GM21526 (cell line): ENCODE data around the gene OR56B4.
"Not testable (repeated sequence)": the region's sequence is repeated elsewhere in the genome, so short reads cannot be mapped to it uniquely, and the experiment has no call there.

Source experiments
- ATAC-seq: cut with Tn5 transposase; IDR thresholded peaks from one replicate; pipeline ENCODE4 v1.9.1; 2021; ENCODE audit warnings: moderate library complexity; ENCODE audit not compliant: unreplicated experiment, low FRiP score

The OR56B4 gene, protein sequence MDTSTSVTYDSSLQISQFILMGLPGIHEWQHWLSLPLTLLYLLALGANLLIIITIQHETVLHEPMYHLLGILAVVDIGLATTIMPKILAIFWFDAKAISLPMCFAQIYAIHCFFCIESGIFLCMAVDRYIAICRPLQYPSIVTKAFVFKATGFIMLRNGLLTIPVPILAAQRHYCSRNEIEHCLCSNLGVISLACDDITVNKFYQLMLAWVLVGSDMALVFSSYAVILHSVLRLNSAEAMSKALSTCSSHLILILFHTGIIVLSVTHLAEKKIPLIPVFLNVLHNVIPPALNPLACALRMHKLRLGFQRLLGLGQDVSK

GRCh38 chr11:6107384-6107783 lies at the start of gene OR56B4:
Gene OR56B4, plus strand, starts transcription at chr11:6107684. Its CDS starts 95 bp downstream, at chr11:6107779.
- not testable (repeated sequence) for ATAC-seq

DNA sequence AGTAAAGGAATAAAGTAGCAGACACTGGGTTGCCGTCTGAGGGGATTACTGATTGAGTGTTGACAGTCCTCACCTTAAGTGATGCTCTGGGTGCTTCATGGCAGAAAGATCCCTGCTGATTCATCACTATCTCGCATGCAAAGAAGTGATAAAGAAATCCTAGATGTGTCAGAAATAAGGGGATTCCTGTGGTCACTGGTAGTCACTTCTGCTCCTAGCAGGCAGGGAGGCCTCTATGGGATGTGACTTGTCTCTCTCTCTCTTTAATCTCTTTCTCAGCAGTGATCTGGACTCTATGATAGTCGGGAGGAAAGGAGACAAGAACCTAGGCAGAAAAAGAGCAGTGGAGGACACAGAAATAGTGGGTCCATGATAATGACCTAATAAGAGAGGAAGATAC lies 46.0 kb upstream of the OR56B4 start:
- no peak for ATAC-seq

- ATAC-seq, result no peak
These were observed 44.7 kb upstream of the OR56B4 start for GRCh38 chr11:6062691-6063358.

DNA sequence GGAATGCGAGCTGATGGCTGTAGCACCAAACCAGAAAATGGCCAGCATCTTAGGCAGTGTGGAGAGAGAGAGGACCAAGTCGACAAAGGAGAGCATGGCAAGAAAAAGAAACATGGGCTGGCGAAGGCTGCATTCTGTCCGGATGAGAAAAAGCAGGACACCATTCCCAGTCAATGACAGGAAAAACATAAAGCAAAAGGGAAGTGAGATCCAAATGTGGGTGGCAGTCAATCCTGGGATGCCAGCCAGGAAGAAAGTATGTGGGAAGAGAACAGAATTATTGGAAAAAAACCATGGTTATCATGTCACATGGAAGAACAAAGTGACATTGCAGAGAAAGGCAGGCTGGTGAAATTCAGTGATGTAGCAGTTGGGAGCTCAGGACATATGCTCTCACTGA lies 40.0 kb upstream of the OR56B4 start:
- no peak for ATAC-seq

DNA sequence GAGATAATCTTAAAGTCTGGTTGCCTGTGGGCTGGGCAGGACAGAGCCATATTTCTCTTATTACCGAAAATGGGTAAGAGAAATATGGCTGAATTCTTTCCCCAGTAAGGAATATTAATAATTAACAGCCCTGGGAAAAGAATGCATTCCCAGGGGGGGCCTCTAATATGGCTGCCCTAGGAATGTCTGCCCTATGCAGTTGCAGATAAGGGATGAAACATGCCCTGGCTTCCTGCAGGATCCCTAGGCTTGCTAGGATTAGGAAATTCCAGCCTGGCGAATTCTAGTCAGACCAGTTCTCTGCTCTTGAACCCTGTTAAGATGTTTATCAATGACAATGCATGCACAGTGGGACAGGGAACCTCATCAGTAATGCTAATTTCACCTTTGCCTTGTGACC lies 31.0 kb upstream of the OR56B4 start:
- not testable (repeated sequence) for ATAC-seq

DNA sequence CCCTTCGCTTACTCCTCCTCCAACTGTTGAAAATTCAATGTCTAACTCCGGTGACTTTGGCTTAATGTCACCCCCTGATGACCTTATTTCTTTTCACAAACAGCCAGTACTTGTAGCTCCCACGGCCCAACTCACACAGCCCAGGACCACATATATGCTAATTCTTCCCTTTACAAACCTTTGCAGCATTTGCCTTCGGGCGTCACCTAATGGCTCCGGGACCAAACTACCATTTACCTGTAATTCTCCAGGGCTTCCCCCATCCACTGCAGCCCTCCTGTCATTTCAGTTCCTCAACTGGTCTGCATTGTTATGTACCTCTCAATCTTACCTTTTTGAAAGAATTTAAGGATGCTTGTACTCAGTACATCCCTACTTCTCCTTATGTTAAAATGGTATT lies 29.8 kb upstream of the OR56B4 start:
- ATAC-seq, result no peak

GRCh38 chr11:6079463-6079862 lies 28.0 kb upstream of the OR56B4 start:
- no peak for ATAC-seq

DNA sequence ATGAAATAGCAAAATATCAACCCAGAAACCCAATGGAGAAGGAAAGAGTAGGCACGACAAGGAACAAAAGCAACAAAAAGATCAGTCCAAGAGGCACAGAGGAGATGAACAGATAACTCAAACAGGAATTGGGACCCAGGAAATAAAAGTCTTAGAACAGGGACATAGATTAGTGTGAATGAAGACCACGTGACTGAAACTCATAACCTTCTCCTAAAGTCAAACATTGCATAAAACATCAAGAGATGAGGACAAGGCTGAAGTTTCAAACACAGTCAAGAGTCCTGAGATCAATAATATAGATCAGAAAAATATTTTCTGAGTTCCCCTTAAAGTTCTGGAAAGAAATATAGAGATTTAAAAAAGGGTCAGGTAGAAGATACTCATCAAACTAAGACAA lies 24.4 kb upstream of the OR56B4 start:
- ATAC-seq, result no peak

- no peak for ATAC-seq
These were observed 22.9 kb upstream of the OR56B4 start for GRCh38 chr11:6084587-6084986.

GRCh38 chr11:6094186-6094585 lies 13.3 kb upstream of the OR56B4 start:
- ATAC-seq, result no peak

DNA sequence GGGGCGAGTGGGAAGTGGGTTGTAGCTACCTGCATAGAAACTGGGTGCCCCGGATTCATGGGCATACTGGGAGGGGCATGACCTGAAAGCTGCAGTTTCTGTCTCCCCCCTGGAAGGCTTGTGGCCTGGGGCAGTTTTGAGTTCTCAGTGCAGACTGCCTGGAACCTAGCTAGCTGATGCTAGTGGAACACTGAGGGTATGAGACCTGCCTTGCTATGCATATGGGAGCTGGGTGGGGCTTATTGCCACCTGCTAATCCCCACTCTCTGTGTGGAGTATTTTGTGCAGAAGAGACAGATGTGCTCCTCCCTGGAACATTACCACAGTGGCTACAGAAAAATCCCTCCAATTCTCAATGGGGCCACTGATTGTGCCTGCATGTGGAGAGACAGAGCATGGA lies 11.7 kb upstream of the OR56B4 start:
- no peak for ATAC-seq

DNA sequence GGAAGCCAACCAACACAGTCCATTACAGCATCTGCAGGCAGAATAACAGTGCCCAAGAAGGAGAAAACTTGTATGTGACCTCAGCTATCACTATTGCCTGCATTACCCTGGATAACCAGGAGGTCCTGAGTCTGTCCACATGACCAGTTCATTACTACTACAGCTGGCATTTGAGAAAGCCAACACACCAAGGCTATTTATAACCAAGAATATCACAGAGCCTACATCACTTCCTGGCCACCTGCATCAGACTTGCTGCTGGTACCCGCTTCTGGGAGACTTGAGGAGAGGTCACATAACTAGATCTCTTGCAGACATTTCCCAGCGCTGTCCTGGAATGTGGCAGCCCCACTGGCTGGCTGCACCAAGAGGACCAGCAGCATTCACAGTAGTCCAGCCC lies 11.1 kb upstream of the OR56B4 start:
- ATAC-seq, result no peak

GRCh38 chr11:6099577-6099976 lies 7.9 kb upstream of the OR56B4 start:
- ATAC-seq, result no peak

GRCh38 chr11:6110011-6110410 lies 2.5 kb downstream of the OR56B4 start:
- no peak for ATAC-seq

DNA sequence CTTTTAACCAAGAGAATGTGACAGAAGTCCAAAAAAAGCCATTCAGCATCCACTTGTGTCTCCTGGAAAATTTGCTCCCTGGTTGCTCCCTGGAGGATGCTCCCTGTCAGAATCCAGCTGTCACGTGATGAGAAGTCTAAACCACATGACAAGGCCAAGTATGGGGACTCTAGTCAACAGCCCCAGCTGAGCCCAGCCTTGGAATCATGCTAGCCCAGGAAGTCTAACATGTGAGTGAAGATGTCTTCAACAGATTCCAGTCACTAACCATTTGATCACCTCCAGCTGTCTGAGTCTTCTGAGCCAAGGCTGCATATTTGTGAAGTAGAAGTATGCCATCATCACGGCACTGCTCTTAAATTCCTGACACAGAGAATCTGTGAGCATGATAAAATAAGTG lies 4.2 kb downstream of the OR56B4 start:
- ATAC-seq, result no peak

DNA sequence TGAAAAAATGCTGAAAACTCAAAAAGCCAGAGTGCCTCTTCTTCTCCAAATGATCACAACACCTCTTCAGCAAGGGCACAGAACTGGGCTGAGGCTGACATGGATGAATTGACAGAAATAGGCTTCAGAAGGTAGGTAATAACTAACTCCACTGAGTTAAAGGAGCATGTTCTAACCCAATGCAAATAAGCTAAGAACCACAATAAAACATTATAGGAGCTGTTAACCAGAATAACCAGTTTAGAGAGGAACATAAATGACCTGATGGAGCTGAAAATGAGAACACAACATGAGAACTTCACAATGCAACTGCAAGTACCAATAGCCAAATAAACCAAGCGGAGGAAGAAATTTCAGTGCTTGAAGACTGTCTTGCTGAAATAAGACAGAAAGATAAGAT lies 9.2 kb downstream of the OR56B4 start:
- ATAC-seq, result no peak

DNA sequence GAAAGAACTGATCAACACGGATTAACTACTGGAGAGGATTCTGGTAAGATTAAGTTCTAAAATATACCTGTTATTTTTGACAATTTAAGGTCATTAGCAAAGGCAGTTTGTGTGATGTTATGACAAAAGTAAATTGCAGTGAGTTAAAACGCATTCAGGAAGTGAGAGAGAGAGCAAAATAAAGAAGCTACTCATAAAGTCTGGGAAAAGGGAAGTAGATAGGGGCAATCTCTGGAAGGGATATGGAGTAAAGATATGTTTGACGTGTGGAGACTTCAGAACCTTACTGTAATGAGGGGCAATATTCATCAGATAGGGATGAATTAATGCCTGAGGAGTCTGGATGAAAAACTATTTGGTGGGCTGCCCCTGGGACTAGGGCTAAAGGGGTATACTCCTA lies 16.8 kb downstream of the OR56B4 start:
- ATAC-seq, result no peak

DNA sequence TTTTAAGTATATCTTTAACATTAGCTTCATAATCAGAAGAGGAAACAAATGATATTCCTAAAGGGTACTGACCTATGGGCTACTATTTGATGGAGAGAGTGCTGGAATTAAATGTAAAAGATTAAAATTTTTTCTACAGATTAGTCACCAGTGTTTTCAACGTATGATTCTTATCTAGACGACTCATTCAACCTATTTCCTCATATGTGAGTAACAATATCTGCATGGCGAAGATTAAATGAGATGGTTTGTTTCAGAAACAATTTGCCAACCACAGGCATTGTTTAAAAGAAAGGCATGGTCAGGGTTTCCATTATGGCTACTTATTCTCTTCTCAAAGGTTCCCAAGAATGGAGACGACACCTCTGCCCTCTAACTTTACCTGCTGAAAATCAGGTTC lies 20.4 kb downstream of the OR56B4 start:
- no peak for ATAC-seq

GRCh38 chr11:6129011-6129410 lies 21.5 kb downstream of the OR56B4 start:
- ATAC-seq, result no peak

- no peak for ATAC-seq
These were observed 22.2 kb downstream of the OR56B4 start for GRCh38 chr11:6129635-6130034.

DNA sequence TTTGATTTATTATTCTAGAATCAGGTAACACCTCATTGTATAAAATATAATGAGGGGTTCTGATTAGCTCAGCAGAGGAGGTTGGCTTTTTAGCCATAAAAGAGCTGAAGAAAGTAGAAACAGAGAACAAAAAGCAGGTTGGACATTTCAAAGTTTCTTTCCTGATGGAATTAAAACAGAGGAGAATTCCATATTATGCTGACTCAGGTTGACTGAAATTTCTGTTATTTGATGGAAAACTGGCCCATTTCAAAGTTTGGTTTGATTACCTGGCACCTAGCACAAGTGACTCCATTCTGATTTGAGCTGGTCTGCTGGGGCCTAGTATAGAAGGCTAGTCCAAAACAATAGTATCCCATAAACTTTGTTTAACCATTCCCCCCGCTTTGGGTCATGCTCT lies 24.9 kb downstream of the OR56B4 start:
- no peak for ATAC-seq

DNA sequence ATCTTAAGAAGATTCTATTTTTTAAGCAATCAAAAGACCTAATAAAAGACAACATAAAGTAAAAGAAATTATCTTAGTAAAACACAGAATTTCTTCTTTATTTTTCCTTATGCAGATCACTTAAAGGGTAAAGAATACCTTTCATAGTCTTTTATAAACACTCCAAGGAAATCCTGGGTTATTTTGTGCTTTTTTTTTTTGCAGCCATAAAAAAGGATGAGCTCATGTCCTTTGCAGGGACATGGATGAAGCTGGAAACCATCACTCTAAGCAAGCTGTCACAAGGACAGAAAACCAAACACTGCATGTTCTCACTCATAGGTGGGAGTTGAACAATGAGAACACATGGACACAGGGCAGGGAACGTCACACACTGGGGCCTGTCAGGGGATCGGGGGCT lies 28.5 kb downstream of the OR56B4 start:
- not testable (repeated sequence) for ATAC-seq
